ENCODE measurements around the gene CLEC2D.

DNA sequence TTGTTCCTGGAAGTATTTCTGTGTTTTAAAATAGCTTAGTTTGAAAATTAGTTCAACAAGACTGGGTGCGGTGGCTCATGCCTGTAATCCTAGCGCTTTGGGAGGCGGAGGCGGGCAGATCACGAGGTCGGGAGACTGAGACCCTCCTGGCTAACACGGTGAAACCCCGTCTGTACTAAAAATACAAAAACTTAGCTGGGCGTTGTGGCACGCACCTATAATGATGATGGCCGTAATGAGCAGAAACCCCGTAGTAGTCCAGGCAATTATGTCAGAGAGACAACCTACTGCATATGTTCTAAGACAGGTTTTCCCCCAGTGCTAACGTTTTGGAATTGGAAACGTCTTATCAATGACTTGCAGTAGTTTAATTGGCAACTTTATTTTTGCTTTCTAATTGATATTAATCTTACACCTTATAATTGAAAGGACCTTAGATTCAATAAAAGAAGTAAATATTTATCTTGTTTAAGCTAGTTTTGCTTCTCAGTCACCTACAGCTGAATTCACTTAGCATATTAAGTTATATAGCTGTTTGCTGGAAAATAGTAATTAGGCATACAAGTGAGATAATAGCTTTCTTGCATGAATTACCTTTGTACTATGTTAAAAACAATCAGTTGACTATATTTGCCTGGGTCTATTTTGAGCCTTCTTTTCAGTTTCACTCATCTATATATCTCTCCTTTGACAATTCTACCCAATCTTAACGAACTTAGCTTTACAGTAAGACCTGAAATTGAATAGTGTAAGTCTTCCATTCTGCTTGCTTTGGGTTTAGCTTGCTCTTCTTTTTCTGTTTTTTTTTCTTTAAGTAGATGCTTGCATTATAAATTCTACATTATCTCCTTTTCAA lies 47.8 kb downstream of the CLEC2D start:
- TF ChIP-seq CTCF (conservative IDR thresholded peaks at IDR 0.05 in 1 of 2, IDR thresholded peaks at IDR 0.05 in 1 of 2; ENCODE audit: low read depth in 1 of 2, low read length in 2 of 2) (no peak), EZH2 (IDR thresholded peaks at IDR 0.05; ENCODE audit: low read length, missing control alignments) (no peak)

All from fibroblast of lung (primary cell).